Adipocyte (in vitro differentiated cells): Measurements from ENCODE around the gene ECHS1.
A peak's percentile ranks its signal among the peaks of the same experiment; 100 is the strongest.

Experiments
- DNase-seq: peaks from one replicate; pipeline ENCODE4 v3.0.0-alpha.2; 2015; ENCODE audit warnings: low read depth
- H3K27me3 ChIP-seq: replicated peaks from 2 replicates; pipeline ENCODE4 v1.7.0; 2013; ENCODE audit warnings: mild to moderate bottlenecking, low read length, moderate library complexity; ENCODE audit not compliant: control insufficient read depth, insufficient read depth
- H3K36me3 ChIP-seq: 2 replicates; pipeline ENCODE4 v1.7.0; 2013; ENCODE audit warnings: low read length, mild to moderate bottlenecking, moderate library complexity; ENCODE audit not compliant: control insufficient read depth, insufficient read depth, severe bottlenecking
- H3K4me1 ChIP-seq: 2 replicates; pipeline ENCODE4 v1.7.0; 2013; ENCODE audit warnings: mild to moderate bottlenecking, low read length, moderate library complexity; ENCODE audit not compliant: control insufficient read depth, insufficient read depth
- H3K4me3 ChIP-seq: 2 replicates; pipeline ENCODE4 v1.7.0; 2013; ENCODE audit warnings: mild to moderate bottlenecking, low read length, moderate library complexity
- H3K9ac ChIP-seq: 2 replicates; pipeline ENCODE4 v1.7.0; 2013; ENCODE audit warnings: mild to moderate bottlenecking, low read length, moderate library complexity
- H3K9me3 ChIP-seq: 2 replicates; pipeline ENCODE4 v1.7.0; 2013; ENCODE audit warnings: mild to moderate bottlenecking, low read length, moderate library complexity; ENCODE audit not compliant: control insufficient read depth

ECHS1 gene

DNA sequence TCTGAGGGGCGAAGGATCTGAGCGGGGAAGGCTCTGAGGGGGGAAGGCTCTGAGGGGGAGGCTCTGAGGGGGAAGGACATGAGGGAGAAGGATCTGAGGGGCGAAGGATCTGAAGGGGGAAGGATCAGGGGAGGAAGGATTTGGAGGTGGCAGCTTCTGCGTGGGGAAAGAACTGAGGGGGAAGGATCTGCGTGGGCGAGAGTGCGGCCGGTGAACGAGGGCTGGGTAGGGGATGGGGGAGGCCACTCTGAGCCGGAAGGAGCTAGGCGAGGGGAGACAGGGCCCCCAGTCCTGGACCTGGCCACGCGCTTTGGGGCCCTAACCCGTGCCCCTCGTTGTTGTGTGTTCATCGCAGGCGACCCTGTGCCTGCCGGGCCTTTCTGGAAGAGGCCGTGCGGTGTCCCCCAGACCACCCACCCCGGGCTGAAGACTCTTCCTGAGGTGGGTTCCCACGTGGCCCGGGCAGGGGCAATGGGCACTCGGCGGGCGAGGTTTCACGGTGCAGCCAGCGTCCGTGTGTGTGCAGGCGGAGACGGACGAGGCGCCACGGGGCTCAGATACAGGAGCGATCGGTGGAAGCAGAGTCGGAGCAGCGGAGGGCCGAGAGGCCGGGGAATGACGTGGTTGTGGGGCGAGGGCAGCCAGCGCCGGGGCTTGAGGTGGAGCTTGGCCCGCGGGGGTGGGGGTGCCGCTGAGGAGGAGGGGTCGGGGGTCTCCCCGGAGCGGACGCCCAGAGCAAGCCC lies 38.5 kb downstream of the ECHS1 start:
- Histone ChIP-seq H3K36me3 (no peaks in the 10 kb centered on the region), H3K4me3 (peak overlapping the region; percentile 44), H3K9me3 (peaks cover 8% of the 10 kb centered on the region), H3K9ac (no peak overlapping the region), H3K4me1 (no peaks in the 10 kb centered on the region), H3K27me3 (peaks cover 52% of the 10 kb centered on the region)
- peak; percentile 30 for DNase-seq

- H3K9ac ChIP-seq, result no peak overlapping the region
- H3K36me3 ChIP-seq, result no peaks in the 10 kb centered on the region
- peaks cover 8% of the 10 kb centered on the region for H3K9me3 ChIP-seq
- no peak for DNase-seq
- no peak overlapping the region for H3K4me3 ChIP-seq
- H3K27me3 ChIP-seq, result peaks cover 51% of the 10 kb centered on the region
- H3K4me1 ChIP-seq, result no peaks in the 10 kb centered on the region
These were observed 40.0 kb downstream of the ECHS1 start for GRCh38 chr10:133332936-133333699.

DNA sequence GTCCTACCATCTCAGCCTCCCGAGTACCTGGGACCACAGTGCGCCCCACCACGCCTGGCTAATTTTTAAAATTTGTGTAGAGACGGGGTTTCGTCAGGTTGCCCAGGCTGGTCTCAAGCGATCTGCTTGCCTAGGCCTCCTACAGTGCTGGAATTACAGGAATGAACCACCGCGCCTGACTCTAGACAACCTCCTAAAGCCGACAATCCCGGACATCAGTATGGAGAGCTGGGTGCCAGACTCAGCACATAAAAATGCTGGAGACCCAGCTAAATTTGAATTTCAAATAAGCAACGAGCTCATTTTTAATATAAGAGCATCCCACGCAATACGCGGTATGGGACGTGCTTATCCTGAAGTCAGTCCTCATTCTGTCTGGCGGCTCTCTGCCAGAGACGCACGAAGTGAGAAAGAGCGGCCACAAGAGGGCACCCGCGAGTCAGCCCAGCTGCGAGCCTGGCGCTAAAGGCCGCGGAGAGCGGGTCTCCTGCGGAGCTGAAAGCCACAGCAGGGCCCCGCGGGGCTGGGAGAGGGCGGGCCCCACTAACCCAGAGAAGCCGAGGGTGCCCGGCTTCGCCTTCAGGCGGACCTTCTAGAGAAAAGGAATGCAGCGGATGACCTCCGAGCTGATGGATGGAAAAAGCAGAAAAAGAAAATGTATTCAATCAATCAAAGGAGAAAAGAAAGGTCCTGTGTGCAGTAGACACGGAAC lies 43.5 kb downstream of the ECHS1 start:
- Histone ChIP-seq H3K27me3 (peaks cover 61% of the 10 kb centered on the region), H3K4me1 (no peaks in the 10 kb centered on the region), H3K9ac (peak overlapping the region; percentile 54), H3K9me3 (peaks cover 8% of the 10 kb centered on the region), H3K4me3 (peak overlapping the region; percentile 65), H3K36me3 (no peaks in the 10 kb centered on the region)
- peak; percentile 96 for DNase-seq

GRCh38 chr10:133328358-133329343 lies 44.5 kb downstream of the ECHS1 start:
- H3K9me3 ChIP-seq, result peaks cover 8% of the 10 kb centered on the region
- H3K36me3 ChIP-seq, result no peaks in the 10 kb centered on the region
- H3K4me1 ChIP-seq, result no peaks in the 10 kb centered on the region
- DNase-seq, result no peak
- H3K27me3 ChIP-seq, result peaks cover 57% of the 10 kb centered on the region
- no peak overlapping the region for H3K4me3 ChIP-seq
- no peak overlapping the region for H3K9ac ChIP-seq

GRCh38 chr10:133327651-133328357 lies 45.4 kb downstream of the ECHS1 start:
- no peak overlapping the region for H3K9ac ChIP-seq
- H3K27me3 ChIP-seq, result peaks cover 55% of the 10 kb centered on the region
- H3K9me3 ChIP-seq, result peaks cover 8% of the 10 kb centered on the region
- H3K4me3 ChIP-seq, result no peak overlapping the region
- no peaks in the 10 kb centered on the region for H3K36me3 ChIP-seq
- no peaks in the 10 kb centered on the region for H3K4me1 ChIP-seq
- no peak for DNase-seq

DNA sequence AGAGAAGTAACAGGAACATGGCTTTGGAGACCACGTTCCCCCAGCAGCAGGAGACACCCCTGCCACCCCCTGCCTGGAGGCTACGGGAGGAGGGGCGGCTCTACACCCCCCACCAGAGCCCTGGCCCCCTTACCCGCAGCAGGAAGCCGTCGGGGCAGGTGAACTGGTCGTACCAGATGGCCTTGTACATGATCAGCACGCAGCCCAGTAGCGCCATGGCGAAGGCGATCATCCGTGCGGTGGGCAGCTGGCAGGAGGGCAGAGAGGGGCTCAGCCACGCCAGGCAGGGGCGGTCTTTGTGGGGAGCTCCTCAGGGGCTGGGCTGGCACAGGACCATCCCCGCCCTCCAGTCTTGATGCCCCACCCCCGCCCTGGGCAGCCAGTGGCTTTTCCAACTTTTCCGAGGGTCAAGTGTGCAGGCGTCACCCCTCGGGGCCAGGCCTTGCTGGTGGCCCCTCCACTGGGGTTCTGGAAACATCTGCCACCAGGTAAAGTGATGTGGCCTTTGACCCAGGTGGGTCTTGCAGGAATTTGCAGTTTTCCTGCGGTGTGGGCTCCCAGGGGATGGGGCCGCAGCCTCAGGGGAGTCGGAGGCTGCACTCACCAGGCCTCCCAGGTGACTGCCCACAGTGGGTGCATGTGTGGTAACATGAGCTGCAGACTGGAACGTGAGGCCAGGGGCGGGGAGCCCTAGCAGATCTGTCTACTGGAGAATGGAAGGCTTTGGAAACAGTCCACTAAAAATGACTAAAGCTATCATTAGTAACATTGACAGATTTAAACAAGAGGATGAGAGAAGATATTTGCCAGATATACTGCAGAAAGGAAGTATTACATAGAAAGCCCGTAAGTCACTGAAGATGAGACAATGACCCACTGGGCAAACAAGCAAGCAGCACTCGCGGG lies 46.2 kb downstream of the ECHS1 start:
- H3K9ac ChIP-seq, result no peak overlapping the region

DNA sequence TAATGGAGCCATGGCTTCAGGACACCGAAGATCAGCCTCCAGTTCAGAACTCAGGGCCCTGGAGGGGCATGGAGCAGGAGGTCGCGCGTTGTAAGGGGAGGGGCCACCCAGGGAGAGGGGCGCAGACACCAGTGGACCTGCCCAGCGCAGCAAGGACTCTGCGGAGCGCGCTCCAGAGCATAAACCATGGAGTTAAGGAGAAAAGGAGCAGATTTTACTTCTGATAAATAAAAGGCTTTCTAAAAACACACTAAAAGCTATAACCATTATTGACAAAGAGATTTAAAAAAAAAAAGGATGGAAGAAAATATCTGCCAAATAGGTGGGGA lies 47.0 kb downstream of the ECHS1 start:
- H3K36me3 ChIP-seq, result no peaks in the 10 kb centered on the region
- no peaks in the 10 kb centered on the region for H3K4me1 ChIP-seq
- H3K4me3 ChIP-seq, result peak overlapping the region; percentile 47
- H3K9ac ChIP-seq, result no peak overlapping the region
- no peak for DNase-seq
- peaks cover 2% of the 10 kb centered on the region for H3K9me3 ChIP-seq
- H3K27me3 ChIP-seq, result peaks cover 39% of the 10 kb centered on the region

More for the DNA sequence above, 46.2 kb downstream of the ECHS1 start:
- Histone ChIP-seq H3K4me3 (no peak overlapping the region), H3K9me3 (peaks cover 1% of the 10 kb centered on the region), H3K27me3 (peaks cover 47% of the 10 kb centered on the region), H3K4me1 (no peaks in the 10 kb centered on the region), H3K36me3 (no peaks in the 10 kb centered on the region)
- DNase-seq, result no peak

- no peaks in the 10 kb centered on the region for H3K4me1 ChIP-seq
- H3K9me3 ChIP-seq, result peaks cover 6% of the 10 kb centered on the region
- peak overlapping the region; percentile 47 for H3K4me3 ChIP-seq
- H3K36me3 ChIP-seq, result no peaks in the 10 kb centered on the region
- H3K9ac ChIP-seq, result no peak overlapping the region
- H3K27me3 ChIP-seq, result peaks cover 34% of the 10 kb centered on the region
- peak; percentile 51 for DNase-seq
These were observed 47.5 kb downstream of the ECHS1 start for GRCh38 chr10:133325440-133326222.

DNA sequence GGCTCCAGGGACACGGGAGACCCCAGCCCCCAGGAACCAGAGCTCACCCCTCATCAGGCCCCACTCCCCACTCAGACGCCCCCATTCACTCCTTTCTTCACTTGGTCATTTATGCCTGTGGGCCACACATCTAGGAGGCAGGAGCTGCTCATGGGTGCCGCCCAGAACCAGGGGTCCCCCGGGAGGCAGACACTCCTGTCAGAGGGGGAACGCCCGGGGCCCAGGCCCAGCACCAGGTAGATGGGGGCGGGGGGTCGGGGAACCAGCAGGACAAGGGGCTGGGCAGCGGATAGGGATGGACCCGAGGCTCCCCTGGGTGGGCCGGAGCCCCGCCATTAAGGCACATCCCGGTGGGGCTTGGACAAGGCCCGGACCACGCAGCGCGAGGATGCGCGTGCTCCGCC lies 48.3 kb downstream of the ECHS1 start:
- H3K9me3 ChIP-seq, result peaks cover 6% of the 10 kb centered on the region
- H3K4me3 ChIP-seq, result no peak overlapping the region
- no peak for DNase-seq
- no peaks in the 10 kb centered on the region for H3K36me3 ChIP-seq
- no peak overlapping the region for H3K9ac ChIP-seq
- H3K27me3 ChIP-seq, result peaks cover 39% of the 10 kb centered on the region
- no peaks in the 10 kb centered on the region for H3K4me1 ChIP-seq
